Epithelial cell of prostate (primary cell): ENCODE results near the gene EIF4B.

Experiments used
- DNase-seq: peaks from one replicate; pipeline ENCODE4 v3.0.0-alpha.2; 2011; ENCODE audit warnings: low read depth, low spot score
- H3K27ac ChIP-seq: fragments of 450-650 bp; 2 replicates; pipeline ENCODE4 v1.5.1; 2017; ENCODE audit warnings: mild to moderate bottlenecking

Gene EIF4B

DNA sequence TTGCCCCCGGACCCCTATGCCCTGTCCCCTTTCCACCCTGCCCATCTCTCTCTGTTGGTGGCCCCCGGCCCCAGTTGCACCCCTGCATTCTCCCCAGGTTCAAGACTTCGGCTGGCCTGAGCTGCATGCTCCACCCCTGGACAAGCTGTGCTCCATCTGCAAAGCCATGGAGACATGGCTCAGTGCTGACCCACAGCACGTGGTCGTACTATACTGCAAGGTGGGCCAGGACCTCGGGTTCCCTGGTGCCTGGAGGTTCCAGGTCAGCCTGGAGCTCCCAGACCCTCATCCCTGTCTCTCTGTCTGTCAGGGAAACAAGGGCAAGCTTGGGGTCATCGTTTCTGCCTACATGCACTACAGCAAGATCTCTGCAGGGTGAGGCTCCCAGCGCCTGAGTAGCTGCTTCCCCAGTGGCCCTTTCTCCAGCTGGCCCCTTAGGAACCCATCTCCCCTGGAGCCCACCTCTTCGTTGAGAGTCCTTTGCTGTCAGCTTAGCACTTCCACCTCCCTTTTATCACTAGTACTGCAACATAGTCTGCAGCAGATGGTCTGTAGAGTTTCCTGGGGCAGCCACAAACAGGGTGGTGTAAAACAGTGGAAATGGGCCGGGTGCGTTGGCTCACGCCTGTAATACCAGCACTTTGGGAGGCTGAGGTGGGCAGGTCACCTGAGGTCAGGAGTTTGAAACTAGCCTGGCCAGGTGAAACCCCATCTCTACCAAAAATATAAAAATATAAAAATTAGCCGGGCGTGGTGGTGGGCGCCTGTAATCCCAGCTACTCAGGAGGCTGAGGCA lies 49.4 kb downstream of the EIF4B start:
- no peak for DNase-seq
- H3K27ac ChIP-seq: no peak overlapping the region

DNA sequence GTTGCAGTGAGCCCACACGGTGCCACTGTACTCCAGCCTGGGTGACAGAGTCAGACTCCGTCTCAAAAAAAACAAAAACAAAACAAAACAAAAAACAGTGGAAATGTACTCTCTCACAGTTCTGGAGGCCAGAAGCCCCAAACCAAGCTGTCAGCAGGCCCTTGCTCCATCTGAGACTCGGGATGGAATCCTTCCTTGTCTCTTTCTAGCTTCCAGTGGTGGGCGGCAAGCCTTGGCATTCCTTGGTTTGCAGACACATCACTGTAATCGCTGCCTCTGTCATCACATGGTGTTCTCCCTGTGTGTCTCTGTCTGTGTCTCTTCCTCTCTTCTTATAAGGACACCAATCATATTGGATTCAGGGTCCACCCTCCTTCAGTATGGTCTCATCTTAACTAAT lies 50.0 kb downstream of the EIF4B start:
- H3K27ac ChIP-seq: no peak overlapping the region
- DNase-seq: no peak

DNA sequence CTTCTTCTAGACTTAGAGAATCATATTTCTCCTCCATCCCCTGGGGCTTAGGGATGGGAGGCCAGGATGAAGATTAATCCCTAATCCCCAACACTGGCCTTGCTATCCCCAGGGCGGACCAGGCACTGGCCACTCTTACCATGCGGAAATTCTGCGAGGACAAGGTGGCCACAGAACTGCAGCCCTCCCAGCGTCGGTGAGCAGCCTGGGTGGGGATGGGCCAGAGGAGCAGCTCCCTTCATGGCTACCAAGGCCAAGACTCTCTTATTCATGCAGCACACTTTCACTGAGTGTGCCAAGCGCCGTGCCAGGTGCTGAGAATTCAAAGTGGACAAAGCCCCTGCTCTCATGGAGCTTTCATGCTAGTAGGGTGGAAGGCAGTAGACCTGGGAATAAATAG lies 50.6 kb downstream of the EIF4B start:
- no peak overlapping the region for H3K27ac ChIP-seq
- DNase-seq: no peak

DNA sequence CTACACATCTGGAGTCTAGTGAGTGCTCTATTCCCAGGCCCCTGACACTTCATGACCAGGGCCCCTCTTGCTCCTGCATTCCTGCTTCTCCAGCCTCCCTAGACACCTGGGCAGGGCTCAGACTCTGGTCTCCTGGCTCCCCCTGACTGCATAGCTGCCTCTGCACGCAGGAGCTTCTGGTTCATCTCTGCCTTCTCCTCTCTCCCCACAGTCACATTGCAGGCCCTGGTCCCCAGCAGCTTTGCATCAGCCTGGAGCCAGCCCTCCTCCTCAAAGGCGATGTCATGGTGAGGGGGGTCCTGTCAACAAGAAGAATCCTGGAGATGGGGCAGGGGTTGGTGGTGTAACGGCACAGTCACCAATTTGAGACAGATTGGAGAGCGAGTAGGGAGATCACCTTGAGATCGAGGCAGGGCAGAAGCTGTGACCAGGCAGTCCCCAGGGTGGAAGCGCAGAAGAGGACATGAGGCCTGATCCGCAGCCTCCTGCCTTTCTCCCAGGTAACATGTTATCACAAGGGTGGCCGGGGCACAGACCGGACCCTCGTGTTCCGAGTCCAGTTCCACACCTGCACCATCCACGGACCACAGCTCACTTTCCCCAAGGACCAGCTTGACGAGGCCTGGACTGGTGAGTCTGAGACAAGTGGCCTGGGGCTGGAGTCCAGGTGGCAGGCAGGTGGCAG lies 51.7 kb downstream of the EIF4B start:
- no peak for DNase-seq
- no peak overlapping the region for H3K27ac ChIP-seq

DNA sequence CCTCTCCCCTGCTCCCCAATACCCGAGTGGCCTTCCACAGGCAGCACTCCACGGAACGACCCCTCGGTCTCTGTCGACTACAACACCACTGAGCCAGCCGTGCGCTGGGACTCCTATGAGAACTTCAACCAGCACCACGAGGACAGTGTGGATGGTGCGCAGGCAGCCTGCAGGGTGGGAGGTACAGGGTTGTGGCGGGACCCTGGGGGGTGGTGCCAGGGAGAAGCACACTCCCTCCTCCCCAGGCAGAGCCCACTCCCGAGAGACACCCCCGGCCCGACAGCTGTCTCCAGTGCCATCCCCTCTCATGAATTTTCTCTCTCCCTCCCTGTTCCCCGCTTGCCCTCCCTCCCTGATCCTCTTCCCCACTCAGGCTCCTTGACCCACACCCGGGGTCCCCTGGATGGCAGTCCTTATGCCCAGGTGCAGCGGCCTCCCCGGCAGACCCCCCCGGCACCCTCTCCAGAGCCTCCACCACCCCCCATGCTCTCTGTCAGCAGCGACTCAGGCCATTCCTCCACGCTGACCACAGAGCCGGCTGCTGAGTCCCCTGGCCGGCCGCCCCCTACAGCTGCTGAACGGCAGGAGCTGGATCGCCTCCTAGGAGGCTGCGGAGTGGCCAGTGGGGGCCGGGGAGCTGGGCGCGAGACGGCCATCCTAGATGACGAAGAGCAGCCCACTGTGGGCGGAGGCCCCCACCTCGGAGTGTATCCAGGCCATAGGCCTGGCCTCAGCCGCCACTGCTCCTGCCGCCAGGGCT lies 52.6 kb downstream of the EIF4B start:
- no peak for DNase-seq
- H3K27ac ChIP-seq: no peak overlapping the region

DNA sequence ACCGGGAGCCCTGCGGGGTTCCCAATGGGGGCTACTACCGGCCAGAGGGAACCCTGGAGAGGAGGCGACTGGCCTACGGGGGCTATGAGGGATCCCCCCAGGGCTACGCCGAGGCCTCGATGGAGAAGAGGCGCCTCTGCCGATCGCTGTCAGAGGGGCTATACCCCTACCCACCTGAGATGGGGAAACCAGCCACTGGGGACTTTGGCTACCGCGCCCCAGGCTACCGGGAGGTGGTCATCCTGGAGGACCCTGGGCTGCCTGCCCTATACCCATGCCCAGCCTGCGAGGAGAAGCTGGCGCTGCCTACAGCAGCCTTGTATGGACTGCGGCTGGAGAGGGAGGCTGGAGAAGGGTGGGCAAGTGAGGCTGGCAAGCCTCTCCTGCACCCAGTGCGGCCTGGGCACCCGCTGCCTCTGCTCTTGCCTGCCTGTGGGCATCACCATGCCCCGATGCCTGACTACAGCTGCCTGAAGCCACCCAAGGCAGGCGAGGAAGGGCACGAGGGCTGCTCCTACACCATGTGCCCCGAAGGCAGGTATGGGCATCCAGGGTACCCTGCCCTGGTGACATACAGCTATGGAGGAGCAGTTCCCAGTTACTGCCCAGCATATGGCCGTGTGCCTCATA lies 53.3 kb downstream of the EIF4B start:
- DNase-seq: no peak
- no peak overlapping the region for H3K27ac ChIP-seq

DNA sequence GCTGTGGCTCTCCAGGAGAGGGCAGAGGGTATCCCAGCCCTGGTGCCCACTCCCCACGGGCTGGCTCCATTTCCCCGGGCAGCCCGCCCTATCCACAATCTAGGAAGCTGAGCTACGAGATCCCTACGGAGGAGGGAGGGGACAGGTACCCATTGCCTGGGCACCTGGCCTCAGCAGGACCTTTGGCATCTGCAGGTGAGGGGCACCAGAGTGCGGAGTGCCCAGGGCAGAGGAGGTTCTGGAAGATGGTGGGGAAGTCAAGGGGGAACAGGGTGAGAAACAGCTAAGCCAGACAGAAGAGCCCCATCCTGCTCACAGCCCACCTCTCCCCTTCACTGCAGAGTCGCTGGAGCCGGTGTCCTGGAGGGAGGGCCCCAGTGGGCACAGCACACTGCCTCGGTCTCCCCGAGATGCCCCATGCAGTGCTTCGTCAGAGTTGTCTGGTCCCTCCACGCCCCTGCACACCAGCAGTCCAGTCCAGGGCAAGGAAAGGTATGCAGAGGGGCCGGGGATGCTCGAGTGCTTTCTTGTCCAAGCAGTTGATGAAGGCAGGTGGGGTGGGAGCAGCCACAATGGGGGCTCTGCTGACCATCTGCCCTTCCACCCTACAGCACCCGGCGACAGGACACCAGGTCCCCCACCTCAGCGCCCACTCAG lies 53.9 kb downstream of the EIF4B start:
- DNase-seq: no peak
- no peak overlapping the region for H3K27ac ChIP-seq

DNA sequence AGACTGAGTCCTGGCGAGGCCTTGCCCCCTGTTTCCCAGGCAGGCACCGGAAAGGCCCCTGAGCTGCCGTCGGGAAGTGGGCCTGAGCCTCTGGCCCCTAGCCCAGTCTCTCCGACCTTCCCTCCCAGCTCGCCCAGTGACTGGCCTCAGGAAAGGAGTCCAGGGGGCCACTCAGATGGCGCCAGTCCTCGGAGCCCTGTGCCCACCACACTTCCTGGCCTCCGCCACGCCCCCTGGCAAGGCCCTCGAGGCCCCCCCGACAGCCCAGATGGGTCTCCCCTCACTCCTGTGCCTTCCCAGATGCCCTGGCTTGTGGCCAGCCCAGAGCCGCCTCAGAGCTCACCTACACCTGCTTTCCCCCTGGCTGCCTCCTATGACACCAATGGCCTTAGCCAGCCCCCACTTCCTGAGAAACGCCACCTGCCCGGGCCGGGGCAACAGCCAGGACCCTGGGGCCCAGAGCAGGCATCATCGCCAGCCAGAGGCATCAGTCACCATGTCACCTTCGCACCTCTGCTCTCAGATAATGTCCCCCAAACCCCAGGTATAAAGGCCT lies 54.5 kb downstream of the EIF4B start:
- DNase-seq: no peak
- no peak overlapping the region for H3K27ac ChIP-seq

DNA sequence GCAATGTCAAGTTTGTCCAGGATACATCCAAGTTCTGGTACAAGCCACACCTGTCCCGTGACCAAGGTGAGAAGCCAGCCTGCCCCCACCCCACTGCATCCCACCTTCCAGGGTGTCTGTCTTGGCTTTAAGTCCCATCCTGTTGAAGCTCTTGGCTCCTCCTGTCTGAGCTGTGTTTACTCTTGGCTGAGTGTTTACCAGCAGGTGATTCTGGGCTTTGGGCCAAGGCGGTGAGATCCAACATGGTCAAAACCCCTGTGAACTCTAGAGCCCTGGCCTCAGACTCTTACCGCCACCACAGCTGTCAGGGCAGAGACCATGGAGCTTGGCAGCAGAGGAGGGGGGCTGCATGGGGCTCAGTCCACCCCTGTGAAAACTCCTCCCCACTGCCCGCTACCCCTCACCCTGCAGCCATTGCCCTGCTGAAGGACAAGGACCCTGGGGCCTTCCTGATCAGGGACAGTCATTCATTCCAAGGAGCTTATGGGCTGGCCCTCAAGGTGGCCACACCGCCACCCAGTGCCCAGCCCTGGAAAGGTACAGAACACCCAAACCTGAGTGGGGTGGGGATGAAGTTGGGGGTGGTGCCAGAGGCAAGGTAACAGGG lies 55.3 kb downstream of the EIF4B start:
- no peak for DNase-seq
- no peak overlapping the region for H3K27ac ChIP-seq

DNA sequence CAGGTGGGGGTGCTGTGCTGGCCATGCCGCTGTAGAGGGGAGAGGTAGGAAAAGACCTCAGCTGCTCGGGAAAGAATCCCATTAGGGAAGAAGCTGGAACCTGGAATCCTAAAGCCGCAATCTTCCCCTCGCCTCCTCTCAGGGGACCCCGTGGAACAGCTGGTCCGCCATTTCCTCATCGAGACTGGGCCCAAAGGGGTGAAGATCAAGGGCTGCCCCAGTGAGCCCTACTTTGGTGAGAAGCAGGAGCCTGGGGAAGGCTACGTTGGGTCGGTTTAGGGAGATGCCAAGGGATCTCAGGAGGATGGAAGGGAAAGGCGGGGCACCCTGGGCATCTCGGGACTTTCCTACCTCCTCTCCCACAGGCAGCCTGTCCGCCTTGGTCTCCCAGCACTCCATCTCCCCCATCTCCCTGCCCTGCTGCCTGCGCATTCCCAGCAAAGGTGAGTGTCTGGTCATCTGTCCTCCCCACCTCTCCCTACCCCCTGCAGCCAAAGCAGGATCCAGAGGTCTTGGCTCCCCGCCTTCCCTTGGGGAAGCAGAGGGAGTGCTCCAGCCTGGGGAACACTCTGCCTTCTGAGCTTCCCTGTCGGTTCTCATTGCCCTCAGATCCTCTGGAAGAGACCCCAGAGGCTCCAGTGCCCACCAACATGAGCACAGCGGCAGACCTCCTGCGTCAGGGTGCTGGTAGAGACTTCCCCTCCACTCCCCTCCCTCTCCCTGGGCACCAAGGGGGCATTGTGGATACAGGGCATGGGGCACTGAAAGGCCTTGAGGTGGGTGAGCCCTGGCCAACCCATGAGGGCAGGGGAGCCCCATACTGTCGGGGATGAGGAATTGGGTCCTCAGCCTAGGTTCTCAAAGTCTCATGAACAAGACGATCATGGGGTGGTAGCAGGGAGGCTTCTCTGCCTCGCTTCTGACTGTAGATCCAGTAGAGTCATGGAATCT lies 56.0 kb downstream of the EIF4B start:
- DNase-seq: no peak
- H3K27ac ChIP-seq: no peak overlapping the region

DNA sequence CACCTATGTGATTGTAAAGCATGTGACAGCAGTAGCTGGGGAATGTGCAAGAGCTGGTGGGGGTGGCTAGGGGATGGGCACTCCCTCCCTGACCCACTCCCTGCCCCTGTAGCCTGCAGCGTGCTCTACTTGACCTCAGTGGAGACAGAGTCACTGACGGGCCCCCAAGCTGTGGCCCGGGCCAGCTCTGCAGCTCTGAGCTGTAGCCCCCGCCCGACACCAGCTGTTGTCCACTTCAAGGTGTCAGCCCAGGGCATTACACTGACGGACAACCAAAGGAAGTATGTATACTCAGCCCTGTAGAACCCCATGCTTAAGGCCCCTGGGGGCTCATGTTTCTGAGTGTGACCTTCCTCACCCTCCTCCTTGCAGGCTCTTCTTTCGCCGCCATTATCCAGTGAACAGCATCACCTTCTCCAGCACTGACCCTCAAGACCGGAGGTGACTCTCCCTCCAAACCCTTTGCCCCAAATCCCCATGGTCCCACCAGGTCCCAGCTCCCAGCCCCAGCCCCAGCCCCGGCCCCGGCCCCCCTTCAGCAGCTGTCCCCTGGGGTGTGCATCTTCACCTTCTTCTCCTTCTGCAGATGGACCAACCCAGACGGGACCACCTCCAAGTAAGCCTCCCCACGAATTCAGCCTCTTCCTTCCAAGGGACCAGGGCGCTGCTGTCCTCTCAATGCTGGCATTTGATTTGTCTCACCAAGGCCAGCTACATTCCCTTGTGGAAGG lies 56.9 kb downstream of the EIF4B start:
- DNase-seq: no peak
- H3K27ac ChIP-seq: no peak overlapping the region

DNA sequence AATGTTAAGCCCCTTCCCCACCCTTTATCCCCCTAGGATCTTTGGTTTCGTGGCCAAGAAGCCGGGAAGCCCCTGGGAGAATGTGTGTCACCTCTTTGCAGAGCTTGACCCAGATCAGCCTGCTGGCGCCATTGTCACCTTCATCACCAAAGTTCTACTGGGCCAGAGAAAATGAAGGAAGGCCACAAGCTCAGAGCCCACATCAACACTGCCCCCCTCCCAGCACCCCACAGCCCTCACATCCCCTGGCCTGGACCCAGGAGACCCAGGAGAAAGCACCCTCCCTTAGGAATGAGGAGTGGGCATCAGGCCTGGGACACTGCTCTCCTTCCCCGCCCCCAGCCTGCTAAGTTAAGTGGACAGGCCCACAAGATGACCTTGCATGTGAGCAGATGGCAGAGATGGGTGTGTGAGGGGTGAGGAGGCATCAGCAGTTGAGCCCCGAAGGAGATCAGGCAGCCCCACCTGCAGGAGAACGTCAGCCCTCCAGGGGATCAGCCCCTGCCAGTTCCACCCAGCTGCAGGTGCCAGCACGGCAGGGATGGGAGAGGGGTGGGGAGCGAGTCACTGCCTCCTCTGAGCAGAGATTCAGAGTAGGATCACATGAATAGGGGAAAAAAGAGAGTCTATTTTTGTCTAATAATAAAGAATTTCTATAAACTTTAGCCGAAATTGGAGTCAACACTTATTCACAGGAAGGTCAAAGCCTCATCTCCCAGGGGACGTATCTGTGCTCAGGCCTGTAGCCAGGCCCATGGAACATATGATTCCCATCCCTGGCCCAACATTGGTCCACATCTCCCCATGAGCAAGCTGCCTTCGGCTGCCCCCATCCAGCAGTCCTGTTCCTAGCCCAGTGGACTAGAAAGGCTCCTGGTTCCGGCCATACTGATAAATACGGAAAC lies 57.7 kb downstream of the EIF4B start:
- H3K27ac ChIP-seq: no peak overlapping the region
- no peak for DNase-seq

DNA sequence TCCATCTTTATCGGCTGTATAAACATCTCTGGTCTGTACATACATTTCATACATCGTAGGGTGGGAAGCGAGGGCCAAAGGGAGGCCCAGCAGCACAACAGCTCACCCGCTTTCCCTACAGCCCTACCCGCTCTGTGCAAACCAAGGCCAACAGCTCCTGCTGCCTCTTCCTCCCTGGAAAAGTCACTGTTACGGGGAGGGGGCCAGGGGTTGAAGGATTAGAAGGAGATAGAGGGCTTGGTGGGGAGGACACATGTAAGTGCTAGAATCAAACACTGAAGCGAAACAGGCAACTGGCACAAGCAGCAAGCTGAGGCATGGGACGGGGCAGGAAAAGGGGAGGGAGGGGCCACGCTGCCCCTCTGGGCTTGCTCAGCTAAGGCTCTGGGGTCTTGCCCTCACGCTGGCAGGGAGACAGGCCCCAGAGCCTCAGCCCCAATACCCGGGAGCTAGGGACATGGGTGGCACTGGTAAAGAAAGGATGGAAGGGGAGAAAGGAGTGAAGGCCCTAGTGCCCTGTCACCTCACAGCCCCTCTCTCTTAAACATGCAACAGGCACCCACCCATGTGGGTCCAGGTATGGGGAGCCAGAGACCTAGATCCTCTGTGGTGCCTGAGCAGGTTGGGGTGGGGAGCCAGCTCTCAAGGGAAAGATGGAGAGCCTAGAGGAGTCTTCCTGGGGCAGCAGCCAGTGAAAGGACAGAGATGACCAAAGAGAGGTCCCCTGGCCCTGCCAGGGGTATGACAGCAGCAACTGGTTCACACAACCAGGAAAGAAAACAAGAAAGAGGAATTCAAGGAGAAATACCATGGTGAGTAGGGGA lies 58.6 kb downstream of the EIF4B start:
- no peak overlapping the region for H3K27ac ChIP-seq
- no peak for DNase-seq

DNA sequence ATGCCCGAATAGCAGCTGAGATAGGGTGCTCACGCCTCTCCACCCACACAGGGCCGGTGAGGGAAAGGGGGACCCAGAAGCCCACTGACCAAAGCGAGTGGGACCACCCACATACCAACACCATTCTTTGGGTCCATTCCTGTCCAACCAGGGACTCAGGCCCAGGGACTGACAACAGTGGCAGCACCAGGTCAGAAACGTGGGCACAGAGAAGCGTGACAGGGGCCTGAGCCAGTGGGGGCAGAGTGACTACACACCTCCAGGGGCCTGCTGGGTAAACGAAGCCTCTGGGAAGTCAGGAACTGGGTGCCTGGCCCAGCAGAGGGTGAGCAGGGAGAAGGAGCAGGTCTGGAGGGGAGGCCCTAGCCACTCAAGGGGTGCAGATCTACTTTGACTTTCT lies 59.2 kb downstream of the EIF4B start:
- DNase-seq: no peak
- no peak overlapping the region for H3K27ac ChIP-seq

DNA sequence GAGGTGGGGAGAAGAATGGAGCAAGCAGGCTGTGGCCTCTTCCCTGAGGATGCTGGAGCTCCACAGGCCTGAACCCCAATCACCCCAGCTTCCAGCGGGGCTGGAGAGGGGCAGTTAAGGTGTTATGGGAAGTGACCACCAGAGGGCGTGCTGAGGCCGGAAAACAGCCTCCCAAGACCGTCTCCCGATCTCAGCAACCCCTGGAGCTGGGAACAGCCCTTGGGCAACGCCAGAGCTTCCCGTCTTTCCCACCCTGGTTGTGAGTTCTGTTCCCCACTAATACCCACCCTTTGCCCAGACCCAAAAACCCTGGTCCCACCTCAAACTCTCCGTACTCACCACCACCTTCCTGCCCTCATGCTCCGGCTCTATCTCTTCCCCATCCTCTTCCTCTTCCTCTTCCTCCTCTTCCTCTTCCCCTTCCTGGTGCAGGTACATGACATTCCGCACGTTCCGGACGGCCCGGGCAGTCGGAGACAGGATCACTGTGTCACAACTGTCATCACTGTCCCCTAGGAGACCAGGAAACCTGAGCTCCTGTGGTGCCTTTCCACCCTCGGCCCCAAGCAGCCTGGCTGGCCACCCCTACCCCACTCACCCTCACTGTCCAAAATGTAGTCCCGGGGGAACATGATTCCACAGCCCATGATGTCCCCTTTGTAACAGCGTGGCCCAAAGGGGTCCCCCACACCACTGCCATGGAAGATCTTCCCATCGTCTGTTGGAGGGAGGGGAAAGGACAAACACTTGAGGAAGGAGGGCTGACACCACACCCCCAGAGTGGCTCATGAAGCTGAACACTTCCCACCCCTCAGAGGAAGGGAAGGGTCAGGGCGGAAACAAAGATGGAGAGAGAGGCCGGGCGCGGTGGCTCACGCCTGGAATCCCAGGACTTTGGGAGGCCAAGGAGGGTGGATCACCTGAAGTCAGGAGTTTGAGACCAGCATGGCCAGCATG lies 60.0 kb downstream of the EIF4B start:
- DNase-seq: no peak
- H3K27ac ChIP-seq: no peak overlapping the region
